ENCODE measurements around the gene TENT5A. TPM values are rescaled to one million over a fixed set of nuclear protein-coding genes. Genes with fewer than 3 reads are reported as not detected.

Gene TENT5A
- total RNA-seq, 2 experiments from 2014 or later, result 1.1 to 1.2 TPM

GRCh38 chr6:81725127-81725526 is 27.4 kb downstream of the TENT5A start:
- H3K27me3 Mint-ChIP-seq, result no peaks in the 10 kb centered on the region
- no peak overlapping the region for H3K27ac Mint-ChIP-seq
- no peak overlapping the region for H3K4me3 Mint-ChIP-seq
- H3K4me1 Mint-ChIP-seq (ENCODE audit: low read depth), result peaks cover 4% of the 10 kb centered on the region
- no peak for TF ChIP-seq CTCF (IDR thresholded peaks at IDR 0.05)
- no peaks in the 10 kb centered on the region for H3K9me3 Mint-ChIP-seq
- DNase-seq (no peak), ATAC-seq (no peak)
- ChIA-PET CTCF (no interaction called here), POLR2A (no interaction called here)
- intact Hi-C loops (cut with micrococcal nuclease), result no loop called here
- no peaks in the 10 kb centered on the region for H3K36me3 Mint-ChIP-seq (ENCODE audit: low read depth)

- H3K27ac Mint-ChIP-seq, result no peak overlapping the region
- intact Hi-C loops (cut with micrococcal nuclease), result no loop called here
- ATAC-seq, result no peak
- ChIA-PET CTCF (no interaction called here), POLR2A (no interaction called here)
- no peaks in the 10 kb centered on the region for H3K27me3 Mint-ChIP-seq
- DNase-seq, result no peak
- H3K36me3 Mint-ChIP-seq (ENCODE audit: low read depth), result no peaks in the 10 kb centered on the region
- no peaks in the 10 kb centered on the region for H3K4me1 Mint-ChIP-seq (ENCODE audit: low read depth)
- no peaks in the 10 kb centered on the region for H3K9me3 Mint-ChIP-seq
- no peak for TF ChIP-seq CTCF (IDR thresholded peaks at IDR 0.05)
- H3K4me3 Mint-ChIP-seq, result no peak overlapping the region
Measured at GRCh38 chr6:81722506-81723223, 29.8 kb downstream of the TENT5A start.

GRCh38 chr6:81720427-81720826 is 32.1 kb downstream of the TENT5A start:
- H3K4me1 Mint-ChIP-seq (ENCODE audit: low read depth), result no peaks in the 10 kb centered on the region

GRCh38 chr6:81718126-81718525 is 34.4 kb downstream of the TENT5A start:
- POLR2A ChIA-PET, result no interaction called here
- intact Hi-C loops (cut with micrococcal nuclease), result no loop called here
- Mint-ChIP-seq H3K9me3 (no peaks in the 10 kb centered on the region), H3K4me3 (no peak overlapping the region), H3K27ac (no peak overlapping the region), H3K27me3 (no peaks in the 10 kb centered on the region), H3K36me3 (ENCODE audit: low read depth) (no peaks in the 10 kb centered on the region), H3K4me1 (ENCODE audit: low read depth) (no peaks in the 10 kb centered on the region)
- no peak for DNase-seq
- no peak for TF ChIP-seq CTCF (IDR thresholded peaks at IDR 0.05)
- CTCF ChIA-PET, result no interaction called here
- no peak for ATAC-seq

More at GRCh38 chr6:81720427-81720826, 32.1 kb downstream of the TENT5A start:
- Mint-ChIP-seq H3K27me3 (no peaks in the 10 kb centered on the region), H3K4me3 (no peak overlapping the region), H3K36me3 (ENCODE audit: low read depth) (no peaks in the 10 kb centered on the region), H3K9me3 (no peaks in the 10 kb centered on the region), H3K27ac (no peak overlapping the region)
- DNase-seq (no peak), ATAC-seq (no peak)
- CTCF ChIA-PET, result no interaction called here
- no peak for TF ChIP-seq CTCF (IDR thresholded peaks at IDR 0.05)
- intact Hi-C loops (cut with micrococcal nuclease), result no loop called here
- POLR2A ChIA-PET, result no interaction called here

GRCh38 chr6:81714684-81715083 is 37.8 kb downstream of the TENT5A start:
- Mint-ChIP-seq H3K4me3 (no peak overlapping the region), H3K27me3 (no peaks in the 10 kb centered on the region), H3K9me3 (peaks cover 4% of the 10 kb centered on the region), H3K4me1 (ENCODE audit: low read depth) (no peaks in the 10 kb centered on the region), H3K27ac (no peak overlapping the region), H3K36me3 (ENCODE audit: low read depth) (no peaks in the 10 kb centered on the region)
- TF ChIP-seq CTCF (IDR thresholded peaks at IDR 0.05), result no peak
- no peak for ATAC-seq
- intact Hi-C loops (cut with micrococcal nuclease), result no loop called here
- ChIA-PET CTCF (no interaction called here), POLR2A (no interaction called here)
- DNase-seq, result no peak
